DND-41 (cell line): Measurements from ENCODE around the gene RPEL1.

Source experiments
- CTCF ChIP-seq: IDR thresholded peaks from 2 replicates; pipeline ENCODE4 v1.5.1; 2012; ENCODE audit warnings: borderline replicate concordance, low read length, moderate library complexity, mild to moderate bottlenecking; ENCODE audit not compliant: poor library complexity, severe bottlenecking; ENCODE audit errors: extremely low read depth
- EZH2 ChIP-seq: IDR thresholded peaks from 3 replicates; pipeline ENCODE4 v1.6.1; 2012; ENCODE audit warnings: borderline replicate concordance, low read depth, mild to moderate bottlenecking, moderate library complexity, low read length, inconsistent platforms; ENCODE audit not compliant: severe bottlenecking

- TF ChIP-seq CTCF (no peak), EZH2 (no peak)
These were observed 21.6 kb upstream of the RPEL1 start for GRCh38 chr10:103224133-103224532.
